A549 (cell line): Measurements from ENCODE around the gene GRIP1. TPM values are rescaled to one million over a fixed set of nuclear protein-coding genes. Genes with fewer than 3 reads are reported as not detected.

ENCODE experiments used
- ATAC-seq, 2 experiments: fragments of 200-7000 bp in 1 of 2; fragments of >200 bp in 1 of 2; cut with Nextera tagmentation in 1 of 2; cut with Tn5 transposase in 1 of 2; 3 replicates each; pipeline versions ENCODE4 v1.8.0 to v1.9.1; 2018 to 2020; ENCODE audit warnings: mild to moderate bottlenecking in 1 of 2, moderate library complexity in 1 of 2
- CTCF ChIA-PET: fragments of 300-600 bp; sonication (Branson Sonifier 250); formaldehyde crosslinking; extraction: SDS; loops from one replicate; lab custom pipeline; 2021; ENCODE audit warnings: antibody characterized with exemption, inconsistent platforms; lab: Yijun Ruan, JAX
- POLR2A ChIA-PET: fragments of 350-600 bp; formaldehyde crosslinking; extraction: SDS; loops from one replicate; lab custom pipeline; 2021; ENCODE audit warnings: antibody characterized with exemption, inconsistent platforms; lab: Yijun Ruan, JAX
- DNase-seq, 2 experiments: peaks; one replicate each; pipeline versions ENCODE4 v3.0.0 to v3.0.0-alpha.2; 2011 to 2016; ENCODE audit warnings: low read depth in 1 of 2, low spot score in 1 of 2
- FAIRE-seq: peaks from 2 replicates; lab custom pipeline; 2011; peaks lifted over from hg19 to GRCh38; lab: Jason Lieb, UNC
- H3K27ac ChIP-seq, 2 experiments: fragments of >200 bp; sonication (Bioruptor Twin); formaldehyde crosslinking; 3 replicates each; pipeline ENCODE4 v1.5.1; 2016 to 2017
- H3K4me1 ChIP-seq: fragments of >200 bp; sonication (Bioruptor Twin); formaldehyde crosslinking; 3 replicates; pipeline ENCODE4 v1.6.1; 2016
- H3K4me2 ChIP-seq: fragments of >200 bp; sonication (Bioruptor Twin); formaldehyde crosslinking; 3 replicates; pipeline ENCODE4 v1.6.1; 2016
- H3K4me3 ChIP-seq: fragments of >200 bp; sonication (Bioruptor Twin); formaldehyde crosslinking; 3 replicates; pipeline ENCODE4 v1.5.1; 2016
- H3K9me3 ChIP-seq: fragments of >200 bp; sonication (Bioruptor Twin); formaldehyde crosslinking; 3 replicates; pipeline ENCODE4 v1.6.1; 2016
- BHLHE40 ChIP-seq: IDR thresholded peaks from 2 replicates; pipeline ENCODE4 v1.6.1; 2012; ENCODE audit warnings: low read depth, low read length, inconsistent platforms
- CBX8 ChIP-seq: fragments of 200-600 bp; sonication (generic); IDR thresholded peaks from 2 replicates; pipeline ENCODE4 v1.6.1; 2016
- ESRRA ChIP-seq: fragments of 150-350 bp; IDR thresholded peaks from 2 replicates; pipeline ENCODE4 v1.6.1; 2014; ENCODE audit warnings: mild to moderate bottlenecking, low read length, borderline replicate concordance
- FOSL2 ChIP-seq, 2 experiments: fragments of 450-650 bp in 1 of 2; fragments of >200 bp in 1 of 2; sonication (Bioruptor Twin) in 1 of 2; formaldehyde crosslinking; IDR thresholded peaks; 2 replicates each; pipeline versions ENCODE4 v1.5.0 to v1.6.1; 2016 to 2020; ENCODE audit warnings: mild to moderate bottlenecking in 1 of 2, moderate library complexity in 1 of 2
- FOXS1 ChIP-seq: fragments of 250-450 bp; sonication (Bioruptor Pico); IDR thresholded peaks from 2 replicates; pipeline ENCODE4 v1.5.0; 2020; ENCODE audit warnings: mild to moderate bottlenecking, moderate library complexity
- HOXB5 ChIP-seq: fragments of 250-450 bp; sonication (Bioruptor Pico); IDR thresholded peaks from 2 replicates; pipeline ENCODE4 v1.5.0; 2020; ENCODE audit warnings: mild to moderate bottlenecking, moderate library complexity
- JUN ChIP-seq, 2 experiments: fragments of >200 bp; sonication (Bioruptor Twin); formaldehyde crosslinking; IDR thresholded peaks; 2 replicates in 1 of 2; 3 replicates in 1 of 2; pipeline ENCODE4 v1.6.1; 2016 to 2017
- MYC ChIP-seq: IDR thresholded peaks from 2 replicates; pipeline ENCODE4 v1.6.1; 2012; ENCODE audit warnings: mild to moderate bottlenecking, inconsistent platforms, low read length, improper control_type of control experiment, borderline replicate concordance
- NPAS2 ChIP-seq: fragments of 250-450 bp; sonication (Bioruptor Pico); IDR thresholded peaks from 2 replicates; pipeline ENCODE4 v1.8.0; 2022; ENCODE audit warnings: mild to moderate bottlenecking, moderate library complexity, borderline replicate concordance
- PHF8 ChIP-seq: fragments of 200-600 bp; sonication (generic); IDR thresholded peaks from 2 replicates; pipeline ENCODE4 v1.6.1; 2016; ENCODE audit warnings: low read depth, mild to moderate bottlenecking, antibody characterized with exemption, moderate library complexity, borderline replicate concordance
- RCOR1 ChIP-seq: fragments of 150-350 bp; IDR thresholded peaks from 2 replicates; pipeline ENCODE4 v1.6.1; 2014; ENCODE audit warnings: antibody characterized with exemption, low read length, low read depth
- RNF2 ChIP-seq: fragments of 200-600 bp; sonication (generic); IDR thresholded peaks from 2 replicates; pipeline ENCODE4 v1.6.1; 2016; ENCODE audit warnings: low read depth, mild to moderate bottlenecking, antibody characterized with exemption, moderate library complexity, borderline replicate concordance
- SREBF2 ChIP-seq: fragments of 450-650 bp; IDR thresholded peaks from 2 replicates; pipeline ENCODE4 v1.6.1; 2014; ENCODE audit warnings: mild to moderate bottlenecking, moderate library complexity
- TFCP2L1 ChIP-seq: fragments of 250-450 bp; sonication (Bioruptor Pico); IDR thresholded peaks from 2 replicates; pipeline ENCODE4 v1.5.0; 2021; ENCODE audit warnings: mild to moderate bottlenecking
- TP53 ChIP-seq: fragments of 250-450 bp; sonication (Bioruptor Pico); IDR thresholded peaks from 2 replicates; pipeline ENCODE4 v1.5.0; 2021; ENCODE audit warnings: mild to moderate bottlenecking, moderate library complexity
- ZC3H11A ChIP-seq: fragments of 450-650 bp; IDR thresholded peaks from 2 replicates; pipeline ENCODE4 v1.6.1; 2014; ENCODE audit warnings: antibody characterized with exemption, mild to moderate bottlenecking
- WGBS: methylation state at CpG from one replicate; pipeline ENCODE4 v1.1.6; 2017; ENCODE audit errors: missing lambda C conversion rate; 5-methylcytosine and 5-hydroxymethylcytosine counted together
- polyA plus RNA-seq, 4 experiments: library from polyadenylated mRNA; depleted of rRNA in 3 of 4; stranded (reverse); fragments of >200 nt; fragmentation: RNase III in 1 of 4; extraction: RNeasy Plus Mini Kit Qiagen cat#74134 plus additional on column Dnase treatment in 1 of 4; gene quantifications; 2 replicates in 3 of 4; 3 replicates in 1 of 4; pipeline ENCODE4 v1.2.3, GENCODE V29; 2011 to 2017
- TF ChIP-seq, protein P1 (sequence below): IDR thresholded peaks from 2 replicates; pipeline ENCODE4 v1.6.1; 2012; ENCODE audit warnings: low read depth, borderline replicate concordance
- TF ChIP-seq, protein P2 (sequence below): fragments of >200 bp; sonication (Bioruptor Twin); formaldehyde crosslinking; IDR thresholded peaks from 3 replicates; pipeline ENCODE4 v1.6.1; 2016
- TF ChIP-seq, protein P3 (sequence below): fragments of 250-450 bp; sonication (Bioruptor Pico); IDR thresholded peaks from 2 replicates; pipeline ENCODE4 v1.5.0; 2021; ENCODE audit warnings: mild to moderate bottlenecking, moderate library complexity, borderline replicate concordance
- TF ChIP-seq, protein P4 (sequence below): fragments of 250-450 bp; sonication (Bioruptor Pico); IDR thresholded peaks from 2 replicates; pipeline ENCODE4 v1.5.0; 2020; ENCODE audit warnings: low read depth, mild to moderate bottlenecking, moderate library complexity
- TF ChIP-seq, protein P5 (sequence below): fragments of 200-600 bp; sonication (generic); IDR thresholded peaks from 2 replicates; pipeline ENCODE4 v1.6.1; 2016; ENCODE audit warnings: antibody characterized with exemption, mild to moderate bottlenecking, moderate library complexity

The GRIP1 gene
- polyA plus RNA-seq, 2 of the 4 experiments (the other 2 are of a cell fraction) = 4.6 to 5.8 TPM

DNA sequence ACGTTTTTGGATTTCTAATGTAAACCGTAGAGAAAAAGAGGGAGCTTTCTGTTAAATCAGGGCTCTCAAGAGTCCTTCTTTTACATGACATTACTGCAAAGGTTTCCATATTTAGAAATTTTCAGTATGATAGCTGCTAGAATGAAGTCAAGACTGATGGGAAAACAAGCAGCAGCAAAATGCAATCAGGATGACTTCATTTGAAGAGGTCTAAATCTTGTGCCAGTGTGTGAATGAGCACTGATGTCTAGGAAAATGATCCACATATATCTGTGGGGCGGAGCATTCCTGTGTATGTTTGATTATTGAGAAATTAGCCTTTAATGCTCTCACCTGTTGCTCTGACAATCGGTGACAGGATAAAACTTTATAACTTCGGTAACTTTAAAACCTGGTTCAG is 73.6 kb downstream of the GRIP1 start (continued):
- TF ChIP-seq, protein P1, sequence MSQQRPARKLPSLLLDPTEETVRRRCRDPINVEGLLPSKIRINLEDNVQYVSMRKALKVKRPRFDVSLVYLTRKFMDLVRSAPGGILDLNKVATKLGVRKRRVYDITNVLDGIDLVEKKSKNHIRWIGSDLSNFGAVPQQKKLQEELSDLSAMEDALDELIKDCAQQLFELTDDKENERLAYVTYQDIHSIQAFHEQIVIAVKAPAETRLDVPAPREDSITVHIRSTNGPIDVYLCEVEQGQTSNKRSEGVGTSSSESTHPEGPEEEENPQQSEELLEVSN = no peak

DNA sequence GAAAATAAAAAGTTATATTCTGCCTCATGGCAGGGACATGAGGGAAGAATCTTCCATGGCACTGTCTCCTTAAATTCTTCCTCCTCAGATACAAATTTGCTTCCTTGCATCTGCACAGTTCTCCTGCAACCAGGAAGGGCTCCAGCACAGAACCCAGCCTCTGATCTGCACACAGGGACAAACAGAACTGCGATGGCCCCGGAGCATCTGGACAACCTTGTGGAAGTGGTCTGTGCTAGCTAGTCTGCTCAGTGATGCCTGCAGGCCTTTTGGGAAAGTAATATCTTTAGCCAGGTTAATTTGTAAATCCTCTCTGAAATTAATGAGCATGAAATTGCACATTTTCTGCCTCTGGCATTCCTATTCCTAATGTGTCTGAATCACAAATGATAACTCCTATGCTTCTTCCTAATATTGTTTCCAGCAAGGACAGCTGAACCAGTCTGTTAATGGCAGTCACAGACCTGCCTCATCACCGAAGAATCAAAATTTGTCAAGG is 74.8 kb downstream of the GRIP1 start:
- H3K4me3 ChIP-seq = no peak overlapping the region
- 51% methylated on average over 3 of the region's 3 CpGs for WGBS
- DNase-seq (no peak), ATAC-seq (no peak), FAIRE-seq (no peak)
- H3K9me3 ChIP-seq = no peaks in the 10 kb centered on the region
- no peak overlapping the region for H3K27ac ChIP-seq
- no peak overlapping the region for H3K4me2 ChIP-seq
- TF ChIP-seq SREBF2 (no peak), JUN (IDR thresholded peaks at IDR 0.05) (no peak), BHLHE40 (no peak)
- ChIA-PET CTCF (interaction anchor here (1.6 kb wide), 1 partner anchor 10 kb away, joined by 3 read pairs; no protein-coding TSS in a partner anchor), POLR2A (no interaction called here)
- no peaks in the 10 kb centered on the region for H3K4me1 ChIP-seq

DNA sequence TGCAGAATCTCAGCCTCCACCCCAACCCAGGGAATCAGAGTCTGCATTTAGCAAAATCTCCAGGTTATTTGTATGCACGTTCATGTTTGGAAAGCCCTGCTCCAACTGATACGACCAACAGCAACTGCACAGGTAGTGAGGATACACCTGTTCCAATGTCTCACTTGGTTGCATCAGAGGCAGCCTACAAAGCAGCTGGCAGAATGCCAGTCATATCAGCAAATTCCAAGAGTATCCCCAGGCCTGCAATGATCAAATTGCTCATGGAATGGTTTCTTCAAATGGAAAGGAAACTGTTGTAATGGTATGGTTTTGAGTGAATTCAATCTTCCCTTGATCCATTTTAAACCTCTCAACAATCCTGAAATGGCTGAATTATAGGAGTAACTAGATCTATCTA is 75.4 kb downstream of the GRIP1 start:
- POLR2A ChIA-PET = no interaction called here
- ATAC-seq (no peak), DNase-seq (no peak)
- TF ChIP-seq FOXS1 = no peak
- no peak for TF ChIP-seq CBX8
- no peak for TF ChIP-seq HOXB5 (CRISPR knock-in tag)
- TF ChIP-seq FOSL2 (IDR thresholded peaks at IDR 0.05) = no peak
- TF ChIP-seq FOSL2 (CRISPR knock-in tag; IDR thresholded peaks at IDR 0.05) = no peak
- TF ChIP-seq, protein P1 = no peak
- TF ChIP-seq ESRRA = no peak
- TF ChIP-seq MYC = no peak
- no peak for TF ChIP-seq RCOR1
- TF ChIP-seq, protein P2, sequence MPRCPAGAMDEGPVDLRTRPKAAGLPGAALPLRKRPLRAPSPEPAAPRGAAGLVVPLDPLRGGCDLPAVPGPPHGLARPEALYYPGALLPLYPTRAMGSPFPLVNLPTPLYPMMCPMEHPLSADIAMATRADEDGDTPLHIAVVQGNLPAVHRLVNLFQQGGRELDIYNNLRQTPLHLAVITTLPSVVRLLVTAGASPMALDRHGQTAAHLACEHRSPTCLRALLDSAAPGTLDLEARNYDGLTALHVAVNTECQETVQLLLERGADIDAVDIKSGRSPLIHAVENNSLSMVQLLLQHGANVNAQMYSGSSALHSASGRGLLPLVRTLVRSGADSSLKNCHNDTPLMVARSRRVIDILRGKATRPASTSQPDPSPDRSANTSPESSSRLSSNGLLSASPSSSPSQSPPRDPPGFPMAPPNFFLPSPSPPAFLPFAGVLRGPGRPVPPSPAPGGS = no peak
- no peak for TF ChIP-seq TFCP2L1 (CRISPR knock-in tag)
- no peak for TF ChIP-seq TP53 (CRISPR knock-in tag)
- TF ChIP-seq RNF2 = no peak
- TF ChIP-seq, all 56 proteins: peak for 0
- 21% methylated on average over 2 of the region's 2 CpGs for WGBS
- CTCF ChIA-PET = interaction anchor here (1.6 kb wide), 1 partner anchor 10 kb away, joined by 3 read pairs; no protein-coding TSS in a partner anchor
- H3K27ac ChIP-seq = no peak overlapping the region
- H3K4me2 ChIP-seq = no peak overlapping the region
- no peak overlapping the region for H3K4me3 ChIP-seq
- no peak for FAIRE-seq
- H3K4me1 ChIP-seq = no peaks in the 10 kb centered on the region
- no peaks in the 10 kb centered on the region for H3K9me3 ChIP-seq

DNA sequence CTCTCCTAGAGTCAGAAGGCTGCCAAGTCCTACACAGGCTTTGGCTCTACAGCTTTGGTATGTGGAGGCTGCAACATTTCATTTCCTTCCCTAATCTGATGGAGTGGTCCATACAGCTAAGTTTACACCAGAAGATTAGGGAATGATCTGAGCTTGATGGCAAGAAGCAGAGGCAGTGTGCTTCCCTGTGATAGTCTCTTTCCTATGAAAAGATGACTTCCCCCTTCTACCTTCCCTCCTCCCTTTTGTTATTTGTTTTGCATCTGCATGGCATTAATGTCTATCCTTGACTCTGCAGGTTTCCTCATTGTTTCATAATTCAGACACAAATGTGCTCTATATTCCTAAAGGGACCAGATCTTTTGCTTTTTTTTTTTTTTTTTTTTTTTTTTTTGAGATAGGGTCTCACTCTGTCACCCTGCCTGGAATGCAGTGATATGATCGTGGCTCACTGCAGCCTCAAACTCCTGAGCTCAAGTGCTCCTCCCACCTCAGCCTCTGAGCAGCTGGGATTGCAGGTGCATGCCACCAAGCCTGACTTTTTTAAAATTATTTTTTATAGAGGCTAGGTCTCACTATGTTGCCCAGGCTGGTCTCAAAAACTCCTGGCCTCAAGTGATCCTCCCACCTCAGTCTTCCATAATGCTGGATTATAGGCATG is 76.3 kb downstream of the GRIP1 start:
- no peak for ATAC-seq
- WGBS = 8% methylated on average over 1 of the region's 1 CpG
- FAIRE-seq = no peak
- ChIA-PET CTCF (interaction anchor here (1.6 kb wide), 1 partner anchor 9 kb away, joined by 3 read pairs; no protein-coding TSS in a partner anchor), POLR2A (no interaction called here)
- DNase-seq = no peak
- Histone ChIP-seq H3K4me2 (no peak overlapping the region), H3K4me3 (no peak overlapping the region), H3K27ac (no peak overlapping the region), H3K4me1 (no peaks in the 10 kb centered on the region), H3K9me3 (no peaks in the 10 kb centered on the region)
- no peak for TF ChIP-seq ZC3H11A
- TF ChIP-seq PHF8 = no peak
- no peak for TF ChIP-seq MYC
- TF ChIP-seq, protein P3, sequence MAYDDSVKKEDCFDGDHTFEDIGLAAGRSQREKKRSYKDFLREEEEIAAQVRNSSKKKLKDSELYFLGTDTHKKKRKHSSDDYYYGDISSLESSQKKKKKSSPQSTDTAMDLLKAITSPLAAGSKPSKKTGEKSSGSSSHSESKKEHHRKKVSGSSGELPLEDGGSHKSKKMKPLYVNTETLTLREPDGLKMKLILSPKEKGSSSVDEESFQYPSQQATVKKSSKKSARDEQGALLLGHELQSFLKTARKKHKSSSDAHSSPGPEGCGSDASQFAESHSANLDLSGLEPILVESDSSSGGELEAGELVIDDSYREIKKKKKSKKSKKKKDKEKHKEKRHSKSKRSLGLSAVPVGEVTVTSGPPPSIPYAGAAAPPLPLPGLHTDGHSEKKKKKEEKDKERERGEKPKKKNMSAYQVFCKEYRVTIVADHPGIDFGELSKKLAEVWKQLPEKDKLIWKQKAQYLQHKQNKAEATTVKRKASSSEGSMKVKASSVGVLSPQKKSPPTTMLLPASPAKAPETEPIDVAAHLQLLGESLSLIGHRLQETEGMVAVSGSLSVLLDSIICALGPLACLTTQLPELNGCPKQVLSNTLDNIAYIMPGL (CRISPR knock-in tag) = no peak
- TF ChIP-seq RNF2 = no peak
- TF ChIP-seq NPAS2 = no peak
- TF ChIP-seq, protein P4, sequence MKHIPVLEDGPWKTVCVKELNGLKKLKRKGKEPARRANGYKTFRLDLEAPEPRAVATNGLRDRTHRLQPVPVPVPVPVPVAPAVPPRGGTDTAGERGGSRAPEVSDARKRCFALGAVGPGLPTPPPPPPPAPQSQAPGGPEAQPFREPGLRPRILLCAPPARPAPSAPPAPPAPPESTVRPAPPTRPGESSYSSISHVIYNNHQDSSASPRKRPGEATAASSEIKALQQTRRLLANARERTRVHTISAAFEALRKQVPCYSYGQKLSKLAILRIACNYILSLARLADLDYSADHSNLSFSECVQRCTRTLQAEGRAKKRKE = no peak
- TF ChIP-seq, protein P5, sequence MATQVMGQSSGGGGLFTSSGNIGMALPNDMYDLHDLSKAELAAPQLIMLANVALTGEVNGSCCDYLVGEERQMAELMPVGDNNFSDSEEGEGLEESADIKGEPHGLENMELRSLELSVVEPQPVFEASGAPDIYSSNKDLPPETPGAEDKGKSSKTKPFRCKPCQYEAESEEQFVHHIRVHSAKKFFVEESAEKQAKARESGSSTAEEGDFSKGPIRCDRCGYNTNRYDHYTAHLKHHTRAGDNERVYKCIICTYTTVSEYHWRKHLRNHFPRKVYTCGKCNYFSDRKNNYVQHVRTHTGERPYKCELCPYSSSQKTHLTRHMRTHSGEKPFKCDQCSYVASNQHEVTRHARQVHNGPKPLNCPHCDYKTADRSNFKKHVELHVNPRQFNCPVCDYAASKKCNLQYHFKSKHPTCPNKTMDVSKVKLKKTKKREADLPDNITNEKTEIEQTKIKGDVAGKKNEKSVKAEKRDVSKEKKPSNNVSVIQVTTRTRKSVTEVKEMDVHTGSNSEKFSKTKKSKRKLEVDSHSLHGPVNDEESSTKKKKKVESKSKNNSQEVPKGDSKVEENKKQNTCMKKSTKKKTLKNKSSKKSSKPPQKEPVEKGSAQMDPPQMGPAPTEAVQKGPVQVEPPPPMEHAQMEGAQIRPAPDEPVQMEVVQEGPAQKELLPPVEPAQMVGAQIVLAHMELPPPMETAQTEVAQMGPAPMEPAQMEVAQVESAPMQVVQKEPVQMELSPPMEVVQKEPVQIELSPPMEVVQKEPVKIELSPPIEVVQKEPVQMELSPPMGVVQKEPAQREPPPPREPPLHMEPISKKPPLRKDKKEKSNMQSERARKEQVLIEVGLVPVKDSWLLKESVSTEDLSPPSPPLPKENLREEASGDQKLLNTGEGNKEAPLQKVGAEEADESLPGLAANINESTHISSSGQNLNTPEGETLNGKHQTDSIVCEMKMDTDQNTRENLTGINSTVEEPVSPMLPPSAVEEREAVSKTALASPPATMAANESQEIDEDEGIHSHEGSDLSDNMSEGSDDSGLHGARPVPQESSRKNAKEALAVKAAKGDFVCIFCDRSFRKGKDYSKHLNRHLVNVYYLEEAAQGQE = no peak
